Dermis microvascular lymphatic vessel endothelial cell (primary cell): ENCODE data around the gene VMO1. TPM values are rescaled to one million over a fixed set of nuclear protein-coding genes. Genes with fewer than 3 reads are reported as not detected.
A peak's percentile ranks its signal among the peaks of the same experiment; 100 is the strongest.

Experiments used
- DNase-seq, 2 donors: peaks; one replicate each; pipeline versions ENCODE4 v3.0.0 to v3.0.0-alpha.2; 2010; ENCODE audit warnings: low read depth in 2 of 2
- total RNA-seq: library from RNA; depleted of rRNA; stranded (reverse); fragments of >200 nt; gene quantifications from 2 replicates; pipeline ENCODE4 v1.2.1, GENCODE V29; 2014

Gene VMO1
- total RNA-seq, 1 donor from 2014 or later = 0.39 TPM

DNA sequence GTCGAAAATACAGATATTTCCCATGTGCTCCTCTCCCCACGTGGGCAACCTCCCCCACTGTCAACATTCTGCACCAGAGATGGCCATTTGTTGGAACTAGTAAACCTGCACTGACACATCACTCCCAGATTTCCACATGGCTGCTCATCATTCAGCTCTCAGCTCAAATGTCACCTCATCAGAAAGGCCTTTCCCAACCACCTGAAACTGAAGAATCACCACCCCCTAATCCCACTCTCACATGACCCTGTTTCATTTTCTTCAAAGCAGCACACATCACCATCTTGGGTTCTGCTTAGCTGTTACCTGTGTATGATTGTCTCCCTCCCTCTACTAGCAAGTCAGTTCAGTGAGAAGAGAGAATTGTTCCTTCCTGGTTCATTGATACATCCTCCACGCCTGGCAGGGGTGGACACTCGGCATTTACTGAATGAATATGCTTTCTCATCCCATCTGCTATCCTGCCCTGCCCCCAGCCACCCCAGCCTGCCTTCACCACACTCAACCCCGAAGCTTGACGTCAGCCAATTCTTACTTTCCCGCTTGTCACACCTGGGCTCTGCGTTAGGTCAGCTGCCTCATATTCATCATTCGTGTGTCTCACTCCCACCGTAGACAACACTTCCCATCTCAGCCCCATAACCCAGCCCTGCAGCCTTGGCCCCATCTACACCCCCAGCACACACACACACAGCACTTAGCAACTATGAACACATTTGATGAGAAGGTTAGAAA is 14.5 kb upstream of the VMO1 start:
- DNase-seq = no peak

DNA sequence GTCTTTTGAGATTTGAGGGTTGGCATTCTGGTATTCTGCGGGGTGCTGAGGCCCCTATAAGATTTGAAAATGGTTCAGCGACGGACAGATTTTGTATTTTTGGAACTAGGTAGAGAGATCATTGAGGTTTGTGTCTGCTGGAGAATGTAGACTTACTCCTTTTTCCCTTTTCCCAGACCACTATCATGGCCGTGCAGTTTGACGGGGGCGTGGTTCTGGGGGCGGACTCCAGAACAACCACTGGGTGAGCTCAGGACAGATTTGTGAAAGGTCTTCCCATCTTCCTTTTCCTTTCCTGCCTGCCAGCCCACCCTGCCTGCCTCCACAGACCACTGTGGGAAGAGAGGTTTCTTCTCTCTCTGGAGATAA is 10.4 kb upstream of the VMO1 start:
- DNase-seq = peak in 1 of 2 donors; percentile 61

DNA sequence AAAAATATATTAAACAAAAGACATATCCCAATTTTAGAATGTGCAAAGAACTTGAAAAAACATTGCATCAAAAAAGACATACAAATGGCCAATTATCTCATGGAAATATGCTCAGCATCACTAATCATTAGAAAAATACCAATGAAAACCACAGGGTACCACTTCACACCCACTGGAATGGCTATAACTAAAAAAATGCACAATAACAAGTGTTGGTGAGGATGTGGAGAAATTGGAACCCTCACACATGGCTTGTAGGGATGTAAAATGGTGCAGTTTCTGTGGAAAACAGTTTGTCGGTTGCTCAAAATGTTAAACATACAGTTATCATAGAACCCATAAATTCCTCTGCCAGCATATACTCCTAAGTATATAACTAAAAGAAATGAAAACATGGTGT is 9.0 kb upstream of the VMO1 start:
- no peak for DNase-seq

DNA sequence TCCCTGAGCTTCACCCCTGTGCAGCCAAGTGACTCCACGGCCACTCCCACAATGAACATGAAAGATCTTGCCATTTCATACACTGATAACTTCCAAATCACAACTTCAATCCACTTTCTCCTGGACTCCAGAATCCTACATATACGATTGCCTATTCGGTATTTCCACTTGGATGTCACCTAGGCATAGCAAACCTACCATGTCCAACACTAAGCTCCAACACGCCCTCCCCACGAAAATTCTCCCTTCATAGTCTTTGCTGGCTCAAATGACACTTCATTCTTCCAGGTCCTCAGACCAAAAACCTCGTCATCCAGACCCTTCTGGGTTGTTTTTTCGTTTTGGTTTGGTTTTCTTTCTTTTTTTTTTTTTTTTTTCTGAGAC is 4.5 kb upstream of the VMO1 start:
- no peak for DNase-seq

DNA sequence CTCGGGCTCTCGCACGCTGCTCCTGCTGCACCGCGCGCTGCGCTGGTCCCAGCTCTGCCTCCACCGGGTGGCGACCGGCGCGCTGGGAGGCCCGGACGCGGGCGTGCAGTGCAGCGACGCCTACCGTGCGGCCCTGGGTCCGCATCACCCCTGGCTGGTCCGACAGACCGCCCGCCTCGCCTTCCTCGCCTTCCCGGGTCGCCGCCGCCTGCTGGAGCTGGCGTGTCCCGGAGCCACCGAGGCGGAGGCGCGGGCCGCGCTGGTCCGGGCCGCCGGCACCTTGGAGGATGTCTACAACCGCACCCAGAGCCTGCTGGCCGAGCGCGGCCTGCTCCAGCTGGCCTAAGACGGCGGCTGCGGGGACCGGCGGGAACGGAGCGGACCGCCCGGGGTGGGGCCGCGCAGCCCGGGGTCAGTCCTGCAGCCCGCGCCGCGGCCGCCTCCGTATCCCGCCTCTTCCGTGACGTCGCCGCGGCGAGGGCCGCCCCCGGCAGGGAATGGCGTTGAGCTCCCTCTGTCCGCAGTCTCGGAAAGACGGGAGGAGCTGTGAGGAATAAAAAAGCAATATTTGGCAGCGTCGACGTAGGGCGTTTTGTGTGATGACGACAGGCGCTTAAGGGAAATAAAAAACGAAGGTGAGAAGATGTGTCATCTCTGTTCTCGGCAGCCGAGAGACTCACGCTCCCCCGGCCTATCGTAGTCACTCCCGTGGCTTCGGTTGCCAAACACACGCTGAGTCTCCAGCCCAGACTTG is 4.0 kb upstream of the VMO1 start:
- peak; percentile 55 to 90 for DNase-seq

DNA sequence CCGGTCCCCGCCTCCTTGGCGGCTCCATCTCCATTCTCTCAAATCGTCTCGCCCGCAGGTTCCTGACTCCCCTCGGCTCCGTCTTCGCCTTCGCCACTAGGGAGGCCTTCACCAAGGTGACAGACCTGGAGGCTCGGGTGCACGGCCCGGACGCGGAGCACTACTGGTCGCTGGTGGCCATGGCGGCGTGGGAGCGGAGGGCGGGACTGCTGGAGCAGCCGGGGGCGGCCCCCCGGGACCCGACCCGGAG is 3.5 kb upstream of the VMO1 start:
- no peak for DNase-seq

DNA sequence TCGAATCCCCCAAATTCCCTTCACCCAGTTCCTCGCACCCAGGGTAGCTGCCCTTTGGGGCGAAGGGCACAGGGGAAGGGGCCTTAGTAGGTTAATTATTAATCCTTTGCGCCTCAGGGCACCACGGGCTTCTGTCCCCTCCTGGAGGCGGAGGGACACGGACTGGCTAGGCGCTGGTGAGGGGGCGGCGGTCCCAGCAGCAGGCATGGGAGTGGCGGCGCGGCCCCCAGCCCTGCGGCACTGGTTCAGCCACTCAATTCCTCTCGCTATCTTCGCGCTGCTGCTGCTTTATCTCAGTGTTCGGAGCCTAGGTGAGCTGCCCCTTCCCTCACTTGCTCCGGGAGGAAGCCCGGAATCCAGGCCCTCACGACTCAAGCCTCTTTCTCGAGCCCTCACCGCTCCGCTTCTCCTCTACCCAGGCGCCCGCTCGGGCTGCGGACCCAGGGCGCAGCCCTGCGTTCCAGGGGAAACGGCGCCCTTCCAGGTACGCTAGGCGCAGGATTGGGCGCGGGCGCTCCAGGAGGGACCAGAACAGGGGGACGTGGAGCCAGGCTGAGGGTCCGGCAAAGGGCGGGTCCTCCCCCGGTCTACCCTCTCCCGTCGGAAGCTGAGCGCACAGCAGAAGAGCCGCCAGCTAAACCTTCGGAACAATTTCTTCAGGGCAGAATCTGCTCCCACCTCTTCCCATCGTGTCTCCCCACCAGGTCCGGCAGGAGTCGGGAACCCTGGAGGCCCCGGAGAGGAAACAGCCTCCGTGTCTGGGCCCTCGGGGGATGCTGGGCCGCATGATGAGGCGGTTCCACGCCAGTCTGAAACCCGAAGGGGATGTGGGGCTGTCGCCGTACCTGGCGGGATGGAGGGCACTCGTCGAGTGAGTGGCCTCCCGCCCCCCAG is 2.9 kb upstream of the VMO1 start, which contains the start of gene GLTPD2:
GLTPD2 (plus strand) TSS at position 158 of the 894 bp plus-strand sequence; CDS start at position 206, 48 bp downstream.
- no peak for DNase-seq

DNA sequence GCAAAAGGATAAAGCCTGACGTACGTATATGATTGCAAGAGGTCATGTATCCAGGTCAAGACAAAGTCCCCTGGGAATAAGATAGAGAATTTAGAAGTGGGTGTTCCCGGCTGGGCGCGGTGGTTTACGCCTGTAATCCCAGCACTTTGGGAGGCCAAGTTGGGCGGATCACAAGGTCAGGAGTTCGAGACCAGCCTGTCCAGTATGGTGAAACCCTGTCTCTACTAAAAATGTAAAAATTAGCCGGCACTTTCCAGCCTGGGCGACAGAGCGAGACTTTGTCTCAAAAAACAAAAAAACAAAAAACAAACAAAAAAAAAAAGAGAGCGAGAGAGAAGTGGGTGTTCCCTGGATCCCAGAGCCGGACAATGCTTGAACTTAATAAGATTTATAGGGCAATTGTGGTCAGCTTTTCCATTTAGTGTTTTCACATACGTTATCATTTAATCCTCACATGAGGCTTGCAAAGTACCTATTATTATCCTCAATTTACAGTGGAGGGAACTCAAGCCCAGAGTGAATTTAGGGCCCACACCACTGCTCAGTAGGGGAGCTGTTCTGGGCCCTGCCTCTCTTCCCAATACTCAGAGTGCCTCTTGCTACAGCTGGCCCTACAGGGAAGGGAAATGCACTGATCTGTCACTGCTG is 2.1 kb upstream of the VMO1 start:
- no peak for DNase-seq

DNA sequence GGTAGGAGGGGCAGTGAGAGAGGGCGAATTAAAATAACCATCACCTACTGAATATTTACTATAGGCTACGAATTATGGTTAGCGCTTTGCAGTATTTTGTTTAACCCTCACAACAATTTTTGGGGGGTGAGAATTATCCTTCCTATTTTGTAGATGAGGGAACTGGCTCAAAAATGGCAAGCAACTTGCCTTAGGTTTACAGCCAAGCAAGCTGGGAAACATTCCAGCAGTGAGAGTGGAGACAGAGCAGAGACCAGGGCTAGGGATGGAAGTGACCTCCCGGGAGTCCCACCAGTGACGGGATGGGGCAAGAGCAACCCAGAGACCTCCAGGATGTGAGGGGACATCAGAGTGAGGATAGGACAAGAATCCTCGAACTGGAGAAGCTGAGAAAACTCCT is 352 bp upstream of the VMO1 start:
- DNase-seq = no peak

DNA sequence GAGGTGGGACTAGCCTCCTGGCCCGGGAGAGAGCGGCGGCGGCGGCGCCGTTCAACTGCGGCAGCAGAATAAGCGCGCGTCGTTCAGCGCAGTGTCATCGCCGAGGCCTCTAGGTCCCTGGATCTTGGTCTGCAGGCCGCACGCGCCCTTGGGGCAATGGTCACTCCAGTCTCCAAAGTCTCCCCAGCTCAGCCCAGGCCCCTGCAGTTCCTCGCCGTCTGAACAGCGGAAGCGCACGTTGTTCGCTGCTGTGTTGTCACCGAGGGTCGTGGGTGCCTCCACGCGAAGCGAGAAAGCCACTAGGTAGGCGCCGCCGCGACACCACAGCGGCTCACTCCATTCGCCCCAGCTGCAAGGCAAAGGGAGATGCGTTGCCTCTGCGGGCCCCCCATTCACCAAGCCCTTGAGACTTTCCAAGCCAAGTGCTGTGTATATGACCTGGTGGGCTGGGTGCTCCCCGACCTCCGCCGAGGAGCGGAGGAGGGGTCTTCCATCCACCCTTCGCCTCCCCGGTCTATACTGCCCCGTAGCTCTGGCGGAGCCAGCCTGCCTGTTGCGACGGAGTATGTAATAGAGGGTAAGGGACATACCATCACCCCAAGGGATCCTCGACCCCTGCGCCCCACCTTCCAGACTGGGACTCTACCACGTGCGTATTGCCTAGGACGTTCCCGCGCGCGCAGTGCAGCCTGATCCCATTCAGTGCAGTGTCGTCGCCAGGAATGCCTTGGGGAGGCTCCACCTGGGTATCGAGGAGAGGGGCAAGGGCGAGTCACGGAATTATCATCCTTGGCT is 656 bp downstream of the VMO1 start:
- peak in 1 of 2 donors; percentile 14 for DNase-seq

DNA sequence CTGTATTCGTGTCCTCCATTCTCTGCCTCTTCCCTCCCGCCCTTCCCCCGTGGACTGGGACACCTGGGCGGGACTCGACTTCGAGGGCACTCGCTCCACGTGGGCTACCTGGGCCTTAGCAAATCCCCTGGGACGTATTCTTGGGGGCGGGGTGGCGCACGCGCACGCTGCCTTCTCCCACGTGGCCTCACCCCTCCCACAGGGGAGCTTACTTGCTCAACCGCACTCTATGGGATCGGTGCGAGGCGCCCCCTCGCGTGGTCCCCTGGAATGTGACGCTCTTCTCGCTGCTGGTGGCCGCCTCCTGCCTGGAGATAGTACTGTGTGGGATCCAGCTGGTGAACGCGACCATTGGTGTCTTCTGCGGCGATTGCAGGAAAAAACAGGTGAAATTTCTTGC is 3.5 kb downstream of the VMO1 start:
- DNase-seq = peak in 1 of 2 donors; percentile 12

DNA sequence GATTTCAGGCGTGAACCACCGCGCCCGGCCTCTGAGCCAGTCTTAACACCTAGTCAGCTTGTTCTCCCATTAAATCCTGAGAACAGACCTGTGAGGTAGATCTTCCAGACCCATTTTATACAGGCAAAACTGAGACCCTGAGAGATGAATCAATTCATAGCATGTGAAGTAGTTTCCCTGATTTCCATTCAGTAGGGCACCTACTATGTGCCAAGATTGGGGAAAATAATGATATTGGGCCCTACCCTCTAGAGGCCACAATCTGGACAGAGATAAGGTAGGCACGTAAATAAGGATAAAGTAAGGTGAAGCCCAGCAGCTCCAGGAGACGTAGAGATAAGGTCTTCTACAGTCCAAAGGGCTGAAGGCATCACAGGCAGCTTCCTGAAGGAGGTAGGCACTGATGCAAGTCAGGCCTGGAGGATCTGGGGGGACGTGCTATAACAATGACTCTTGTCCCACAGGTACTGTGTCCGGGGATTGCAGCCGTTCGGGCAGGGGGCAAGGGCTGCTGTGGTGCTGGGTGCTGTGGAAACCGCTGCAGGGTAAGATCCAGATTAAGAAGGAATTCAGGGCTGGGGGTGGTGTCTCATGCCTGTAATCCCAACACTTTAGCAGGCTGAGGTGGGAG is 5.7 kb downstream of the VMO1 start:
- no peak for DNase-seq

DNA sequence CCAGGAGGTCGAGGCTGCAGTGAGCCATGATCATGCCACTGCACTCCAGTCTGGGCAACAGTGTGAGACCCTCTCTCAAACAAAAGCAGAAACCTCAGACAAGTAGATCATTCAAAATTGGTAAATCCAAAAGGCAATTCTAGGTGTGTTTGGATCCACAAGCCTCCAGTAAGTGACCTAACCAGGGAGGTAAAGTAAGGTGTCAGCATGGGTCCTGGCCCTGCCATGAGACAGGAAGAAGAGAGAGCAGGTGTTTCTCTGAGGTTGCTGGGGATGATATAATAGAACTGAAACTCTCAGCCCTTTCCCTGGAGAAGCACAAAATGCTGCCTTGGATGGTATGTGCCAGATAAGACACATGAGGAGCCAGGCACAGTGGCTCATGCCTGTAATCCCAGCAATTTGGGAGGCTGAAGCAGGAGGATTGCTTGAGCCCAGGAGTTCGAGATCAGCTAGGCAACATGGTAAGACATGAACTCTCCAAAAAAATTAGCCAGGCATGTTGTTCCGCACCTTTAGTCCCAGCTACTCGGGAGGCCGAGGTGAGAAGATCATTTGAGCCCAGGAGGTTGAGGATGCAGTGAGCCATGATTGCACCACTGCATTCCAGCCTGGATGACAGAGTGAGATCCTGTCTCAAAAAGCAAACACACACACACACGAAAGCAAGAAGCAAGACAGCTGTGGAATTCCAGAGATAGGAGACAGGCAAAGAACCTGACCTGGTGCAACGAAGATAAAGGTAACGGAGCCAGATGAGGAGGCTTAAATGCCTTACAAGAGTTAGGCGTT is 8.0 kb downstream of the VMO1 start:
- DNase-seq = no peak

DNA sequence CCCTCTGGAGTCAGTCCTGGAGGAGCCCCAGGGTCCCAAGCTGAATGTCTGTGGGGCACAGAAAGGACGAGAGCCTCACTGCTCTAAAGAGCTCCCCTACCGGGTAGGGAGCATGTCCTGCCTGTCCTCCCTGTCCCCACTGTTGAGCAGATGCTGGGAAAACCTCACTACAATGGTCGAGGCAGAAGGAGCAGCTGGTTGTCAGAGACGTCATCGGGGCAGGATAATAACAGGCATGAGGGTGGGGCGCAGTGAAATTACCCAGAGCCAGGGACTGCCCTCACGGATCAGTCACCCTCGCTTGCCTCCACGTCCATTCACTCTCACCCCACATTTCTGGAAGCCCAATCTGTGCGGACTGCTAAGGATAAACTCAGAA is 13.9 kb downstream of the VMO1 start:
- DNase-seq = no peak

DNA sequence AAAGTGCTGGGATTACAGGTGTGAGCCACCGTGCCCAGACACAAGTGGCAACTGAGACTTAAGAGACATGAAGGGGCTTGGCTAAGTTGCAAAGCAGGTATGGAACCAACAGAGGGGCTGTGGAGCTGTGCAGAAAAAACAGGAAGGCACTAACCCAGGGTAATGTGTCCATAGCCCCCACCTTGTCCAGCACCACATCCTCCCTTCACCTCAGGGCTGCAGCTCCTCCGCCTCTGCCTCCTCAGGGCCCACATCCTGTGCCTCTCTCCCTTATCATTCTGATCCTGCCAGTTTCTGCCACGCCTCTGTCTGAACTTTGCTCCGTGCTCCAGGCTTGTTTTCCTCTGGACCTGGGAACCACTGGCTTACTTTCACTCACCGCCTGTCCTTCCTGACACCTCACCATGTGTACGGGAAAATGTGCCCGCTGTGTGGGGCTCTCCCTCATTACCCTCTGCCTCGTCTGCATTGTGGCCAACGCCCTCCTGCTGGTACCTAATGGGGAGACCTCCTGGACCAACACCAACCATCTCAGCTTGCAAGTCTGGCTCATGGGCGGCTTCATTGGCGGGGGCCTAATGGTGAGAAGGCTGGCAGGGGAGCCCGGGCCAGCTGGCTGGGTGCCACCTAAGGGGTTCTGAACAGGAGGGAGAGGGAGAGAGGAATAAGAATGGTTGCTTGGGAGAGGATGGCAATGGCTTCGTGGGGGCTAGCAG is 14.5 kb downstream of the VMO1 start, which contains the start of gene TM4SF5:
TM4SF5 (plus strand) TSS at position 368 of the 716 bp plus-strand sequence; CDS start at position 405, 37 bp downstream.
- no peak for DNase-seq

DNA sequence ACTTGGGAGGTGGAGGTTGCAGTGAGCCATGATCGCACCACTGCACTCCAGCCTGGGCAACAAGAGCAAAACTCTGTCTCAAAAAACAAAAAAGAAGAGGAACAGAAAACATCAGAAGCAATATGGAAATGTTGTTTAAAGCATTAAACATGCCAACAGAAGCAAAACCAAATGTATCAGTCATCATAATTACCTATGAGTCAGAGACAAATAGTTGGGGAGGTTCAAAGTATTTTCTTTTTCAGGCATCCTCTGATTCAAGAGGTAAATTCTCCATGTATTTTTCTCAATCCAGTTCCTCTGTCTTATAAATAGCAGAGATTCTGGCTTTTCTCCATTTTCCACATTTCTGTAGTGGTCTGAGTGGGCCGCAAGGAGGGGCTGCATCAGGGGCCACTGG is 16.5 kb downstream of the VMO1 start:
- DNase-seq = no peak

DNA sequence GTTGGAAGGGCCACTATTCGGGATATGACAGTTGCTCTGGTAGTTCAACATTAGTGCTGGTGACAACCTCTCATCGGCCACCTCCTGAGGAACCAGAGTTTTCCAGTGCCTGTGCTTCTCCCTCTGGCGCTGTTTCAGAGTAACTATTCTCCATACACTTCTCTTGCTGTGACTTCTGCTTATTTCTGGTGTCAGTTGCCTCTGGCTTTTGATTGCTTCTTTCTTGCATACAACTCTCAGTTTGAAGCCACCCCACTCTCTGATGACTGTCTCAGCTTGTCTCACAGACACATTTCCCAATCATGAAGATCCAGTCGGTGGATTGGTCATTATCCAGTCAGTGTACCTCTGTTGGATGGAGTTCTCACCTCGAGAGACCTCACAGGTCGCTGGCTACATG is 17.9 kb downstream of the VMO1 start:
- DNase-seq = no peak

DNA sequence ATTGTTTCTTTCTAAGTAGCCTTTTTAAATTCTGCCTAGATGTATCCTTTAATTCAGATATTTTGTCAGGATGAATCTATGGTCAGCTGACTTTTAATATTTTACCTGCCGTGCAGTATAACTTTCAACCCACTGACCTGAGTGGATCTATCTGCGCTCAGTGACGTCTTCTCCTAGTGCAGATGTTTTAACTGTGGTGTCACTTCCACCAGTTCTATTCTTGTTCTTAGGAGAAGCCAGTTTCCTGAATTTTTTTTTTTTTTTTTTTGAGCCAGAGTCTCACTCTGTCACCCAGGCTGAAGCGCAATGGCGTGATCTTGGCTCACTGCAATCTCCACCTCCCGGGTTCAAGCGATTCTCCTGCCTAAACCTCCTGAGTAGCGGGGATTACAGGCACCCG is 19.4 kb downstream of the VMO1 start:
- no peak for DNase-seq

DNA sequence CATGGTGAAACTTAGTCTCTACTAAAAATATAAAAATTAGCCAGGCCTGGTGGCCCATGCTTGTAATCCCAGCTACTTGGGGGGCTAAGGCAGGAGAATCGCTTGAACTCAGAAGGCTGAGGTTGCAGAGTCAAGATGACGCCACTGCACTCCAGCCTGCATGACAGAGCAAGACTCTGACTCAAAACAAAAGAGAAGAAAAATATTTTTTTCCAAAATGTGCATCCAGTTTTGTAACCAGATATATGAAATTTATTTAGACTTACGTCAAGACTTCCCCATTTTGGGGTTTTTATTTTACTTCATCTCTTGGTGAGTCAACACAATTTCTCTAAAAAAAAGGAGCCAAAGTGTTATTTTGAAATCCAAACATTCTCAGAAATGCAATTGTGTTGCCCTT is 20.0 kb downstream of the VMO1 start:
- DNase-seq = no peak
